Transverse colon (tissue), 4 donors: ENCODE measurements around the gene LRBA.

Experiments used
- CTCF ChIP-seq, 5 experiments: fragments of 200-600 bp in 3 of 5; fragments of 450-650 bp in 2 of 5; sonication (generic) in 3 of 5; IDR thresholded peaks; 1 replicate in 2 of 5; 2 replicates in 3 of 5; pipeline ENCODE4 v1.5.1; 2016 to 2017; ENCODE audit warnings: antibody characterized with exemption in 5 of 5, inconsistent platforms in 3 of 5, mild to moderate bottlenecking in 2 of 5, moderate library complexity in 1 of 5
- POLR2AphosphoS5 ChIP-seq, 3 donors: sonication (generic); formaldehyde crosslinking; IDR thresholded peaks; one replicate each; pipeline ENCODE4 v1.6.1; 2016; ENCODE audit warnings: antibody characterized with exemption in 3 of 3

- no peak for TF ChIP-seq POLR2AphosphoS5 (IDR thresholded peaks at IDR 0.05)
- TF ChIP-seq CTCF (IDR thresholded peaks at IDR 0.05), result no peak
Measured at GRCh38 chr4:150713251-150713650, 301.8 kb downstream of the LRBA start.
